ENCODE results near the gene CASZ1. TPM values are rescaled to one million over a fixed set of nuclear protein-coding genes. Genes with fewer than 3 reads are reported as not detected.

Gene CASZ1
- total and polyA plus RNA-seq, 10 of the 15 experiments (the other 5 are each of a cell fraction or from before 2014, with no cell fraction given) = 0.52 to 9.8 (median 3.7) TPM

DNA sequence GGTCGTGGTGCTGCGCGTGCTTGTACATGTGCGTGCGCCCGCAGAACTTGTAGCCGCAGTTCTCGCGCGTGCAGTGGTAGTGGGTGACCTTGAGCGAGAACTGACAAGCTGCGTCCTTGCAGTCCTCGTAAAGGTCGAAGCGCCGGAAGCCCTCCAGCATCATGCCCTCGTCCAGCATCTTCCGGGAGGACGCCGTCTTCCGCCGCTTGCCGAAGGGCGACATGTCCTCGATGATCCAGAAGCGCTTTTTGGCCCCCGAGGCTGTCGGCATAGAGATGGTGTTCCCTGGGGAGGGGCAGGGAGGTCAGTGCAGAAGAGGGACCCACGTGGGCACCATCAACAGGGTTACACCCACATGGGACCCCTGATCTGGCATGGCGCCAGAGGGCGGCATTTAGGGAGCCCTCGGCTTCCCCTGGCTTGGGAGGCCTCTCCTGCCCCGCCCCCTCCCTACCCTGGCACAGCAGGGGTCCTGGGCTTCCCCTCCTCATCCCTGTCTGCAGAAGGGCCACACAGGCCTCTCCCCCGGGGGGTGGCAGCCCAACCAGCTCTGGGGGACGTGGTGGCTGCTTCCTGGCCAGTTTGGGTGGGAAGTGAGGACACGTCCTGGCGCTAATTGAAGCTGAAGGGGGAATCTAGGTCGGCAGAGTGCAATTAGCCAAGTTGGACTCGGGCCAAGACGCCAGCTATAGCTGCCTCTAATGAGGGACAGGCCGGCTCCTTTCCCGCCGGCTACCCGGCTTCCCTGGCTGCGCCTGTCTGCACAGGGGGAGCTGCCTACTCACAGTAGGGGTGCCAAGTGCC is 156.5 kb downstream of the CASZ1 start (continued):
- TF ChIP-seq IRF3 (IDR thresholded peaks at IDR 0.05) = no peak
- TF ChIP-seq, protein P1, sequence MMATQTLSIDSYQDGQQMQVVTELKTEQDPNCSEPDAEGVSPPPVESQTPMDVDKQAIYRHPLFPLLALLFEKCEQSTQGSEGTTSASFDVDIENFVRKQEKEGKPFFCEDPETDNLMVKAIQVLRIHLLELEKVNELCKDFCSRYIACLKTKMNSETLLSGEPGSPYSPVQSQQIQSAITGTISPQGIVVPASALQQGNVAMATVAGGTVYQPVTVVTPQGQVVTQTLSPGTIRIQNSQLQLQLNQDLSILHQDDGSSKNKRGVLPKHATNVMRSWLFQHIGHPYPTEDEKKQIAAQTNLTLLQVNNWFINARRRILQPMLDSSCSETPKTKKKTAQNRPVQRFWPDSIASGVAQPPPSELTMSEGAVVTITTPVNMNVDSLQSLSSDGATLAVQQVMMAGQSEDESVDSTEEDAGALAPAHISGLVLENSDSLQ (IDR thresholded peaks at IDR 0.05) = no peak
- no peak for TF ChIP-seq EZH2 (IDR thresholded peaks at IDR 0.05; ENCODE audit: borderline replicate concordance, control insufficient read depth, low read depth, low read length)

GRCh38 chr1:10639011-10639774 is 157.3 kb downstream of the CASZ1 start:
- BruUV-seq (replicated peaks) = no TSS peak
- intact Hi-C loops (cut with micrococcal nuclease; ENCODE audit: unreplicated experiment) = no loop called here
- Histone ChIP-seq H3K4me2 (ENCODE audit: control insufficient read depth, insufficient read depth) (no peak overlapping the region), H4K20me1 (ENCODE audit: control insufficient read depth, insufficient read depth) (no peaks in the 10 kb centered on the region), H3K36me3 (ENCODE audit: control insufficient read depth in 2 of 2, insufficient read depth in 2 of 2, low read length in 1 of 2) (no peaks in the 10 kb centered on the region), H3K27ac (ENCODE audit: control insufficient read depth, insufficient read depth) (no peak overlapping the region), H3K79me2 (ENCODE audit: control insufficient read depth, insufficient read depth, low read length) (no peaks in the 10 kb centered on the region), H3K27me3 (replicated peaks in 1 of 2; ENCODE audit: control insufficient read depth in 2 of 2, insufficient read depth in 2 of 2, low read length in 1 of 2) (no peaks in the 10 kb centered on the region), H3K4me1 (ENCODE audit: control insufficient read depth, insufficient read depth, low read length) (no peaks in the 10 kb centered on the region), H2AFZ (ENCODE audit: control insufficient read depth, low read depth, low read length) (no peak overlapping the region), H3K4me3 (no peak overlapping the region), H3K9me3 (replicated peaks; ENCODE audit: control insufficient read depth, insufficient read depth, low read length) (no peaks in the 10 kb centered on the region), H3K9ac (ENCODE audit: control insufficient read depth, insufficient read depth, low read length) (no peak overlapping the region)
- 99% methylated on average over 45 of the region's 108 CpGs for WGBS (ENCODE audit: insufficient coverage, insufficient replicate concordance, low lambda C conversion rate, missing lambda C conversion rate)
- ChIA-PET SMC1A (ENCODE audit: uncharacterized antibody, unreplicated experiment) (no interaction called here), POLR2A (no interaction called here), CTCF (no interaction called here), RAD21 (ENCODE audit: unreplicated experiment) (no interaction called here)
- no peak for FAIRE-seq
- in situ Hi-C loops (cut with MboI) = no loop called here
- ATAC-seq = no peak
- DNase-seq (ENCODE audit: low read depth, low spot score) = no peak
- no peak for TF ChIP-seq SKIL (IDR thresholded peaks at IDR 0.05; ENCODE audit: low read depth, poor library complexity, severe bottlenecking)
- no peak for TF ChIP-seq ZNF217 (IDR thresholded peaks at IDR 0.05)
- no peak for TF ChIP-seq SMAD1 (IDR thresholded peaks at IDR 0.05; ENCODE audit: low read depth, partially characterized antibody)
- TF ChIP-seq, protein P2, sequence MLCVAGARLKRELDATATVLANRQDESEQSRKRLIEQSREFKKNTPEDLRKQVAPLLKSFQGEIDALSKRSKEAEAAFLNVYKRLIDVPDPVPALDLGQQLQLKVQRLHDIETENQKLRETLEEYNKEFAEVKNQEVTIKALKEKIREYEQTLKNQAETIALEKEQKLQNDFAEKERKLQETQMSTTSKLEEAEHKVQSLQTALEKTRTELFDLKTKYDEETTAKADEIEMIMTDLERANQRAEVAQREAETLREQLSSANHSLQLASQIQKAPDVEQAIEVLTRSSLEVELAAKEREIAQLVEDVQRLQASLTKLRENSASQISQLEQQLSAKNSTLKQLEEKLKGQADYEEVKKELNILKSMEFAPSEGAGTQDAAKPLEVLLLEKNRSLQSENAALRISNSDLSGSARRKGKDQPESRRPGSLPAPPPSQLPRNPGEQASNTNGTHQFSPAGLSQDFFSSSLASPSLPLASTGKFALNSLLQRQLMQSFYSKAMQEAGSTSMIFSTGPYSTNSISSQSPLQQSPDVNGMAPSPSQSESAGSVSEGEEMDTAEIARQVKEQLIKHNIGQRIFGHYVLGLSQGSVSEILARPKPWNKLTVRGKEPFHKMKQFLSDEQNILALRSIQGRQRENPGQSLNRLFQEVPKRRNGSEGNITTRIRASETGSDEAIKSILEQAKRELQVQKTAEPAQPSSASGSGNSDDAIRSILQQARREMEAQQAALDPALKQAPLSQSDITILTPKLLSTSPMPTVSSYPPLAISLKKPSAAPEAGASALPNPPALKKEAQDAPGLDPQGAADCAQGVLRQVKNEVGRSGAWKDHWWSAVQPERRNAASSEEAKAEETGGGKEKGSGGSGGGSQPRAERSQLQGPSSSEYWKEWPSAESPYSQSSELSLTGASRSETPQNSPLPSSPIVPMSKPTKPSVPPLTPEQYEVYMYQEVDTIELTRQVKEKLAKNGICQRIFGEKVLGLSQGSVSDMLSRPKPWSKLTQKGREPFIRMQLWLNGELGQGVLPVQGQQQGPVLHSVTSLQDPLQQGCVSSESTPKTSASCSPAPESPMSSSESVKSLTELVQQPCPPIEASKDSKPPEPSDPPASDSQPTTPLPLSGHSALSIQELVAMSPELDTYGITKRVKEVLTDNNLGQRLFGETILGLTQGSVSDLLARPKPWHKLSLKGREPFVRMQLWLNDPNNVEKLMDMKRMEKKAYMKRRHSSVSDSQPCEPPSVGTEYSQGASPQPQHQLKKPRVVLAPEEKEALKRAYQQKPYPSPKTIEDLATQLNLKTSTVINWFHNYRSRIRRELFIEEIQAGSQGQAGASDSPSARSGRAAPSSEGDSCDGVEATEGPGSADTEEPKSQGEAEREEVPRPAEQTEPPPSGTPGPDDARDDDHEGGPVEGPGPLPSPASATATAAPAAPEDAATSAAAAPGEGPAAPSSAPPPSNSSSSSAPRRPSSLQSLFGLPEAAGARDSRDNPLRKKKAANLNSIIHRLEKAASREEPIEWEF (IDR thresholded peaks at IDR 0.05; ENCODE audit: insufficient replicate concordance, low read depth, low read length) = no peak
- no peak for TF ChIP-seq CHD4 (IDR thresholded peaks at IDR 0.05)
- no peak for TF ChIP-seq IKZF1 (conservative IDR thresholded peaks at IDR 0.05)
- TF ChIP-seq TCF3 (IDR thresholded peaks at IDR 0.05; ENCODE audit: borderline replicate concordance, insufficient read depth, low read depth, low read length) = no peak
